HepG2 (cell line): ENCODE results near the gene B3GAT3. TPM values are rescaled to one million over a fixed set of nuclear protein-coding genes. Genes with fewer than 3 reads are reported as not detected.

Source experiments
- CCAR2 ChIP-seq: fragments of 200-400 bp; formaldehyde crosslinking; optimal IDR thresholded peaks from 2 replicates; pipeline ENCODE3; 2018; ENCODE audit warnings: low read depth, mild to moderate bottlenecking, low read length, moderate library complexity
- E2F5 ChIP-seq: sonication (generic); formaldehyde crosslinking; conservative IDR thresholded peaks from 2 replicates; pipeline ENCODE4 v1.4.0; 2020; ENCODE audit warnings: missing genetic modification reagents
- EEA1 ChIP-seq: sonication (generic); formaldehyde crosslinking; IDR thresholded peaks from 2 replicates; pipeline ENCODE4 v1.5.1; 2020; ENCODE audit warnings: mild to moderate bottlenecking, missing genetic modification reagents, borderline replicate concordance
- HOXA7 ChIP-seq: sonication (generic); formaldehyde crosslinking; IDR thresholded peaks from 2 replicates; pipeline ENCODE4 v1.8.1; 2022; ENCODE audit warnings: mild to moderate bottlenecking, missing genetic modification reagents, moderate library complexity
- KLF11 ChIP-seq: IDR thresholded peaks from 2 replicates; pipeline ENCODE4 v1.6.1; 2016; ENCODE audit warnings: missing compliant biosample characterization
- MAX ChIP-seq: IDR thresholded peaks from 2 replicates; pipeline ENCODE4 v1.6.1; 2012; ENCODE audit warnings: inconsistent platforms
- MXI1 ChIP-seq: IDR thresholded peaks from 3 replicates; pipeline ENCODE4 v1.6.1; 2012; ENCODE audit warnings: low read depth, low read length, inconsistent platforms, borderline replicate concordance
- NFE2L1 ChIP-seq: sonication (generic); formaldehyde crosslinking; IDR thresholded peaks from 2 replicates; pipeline ENCODE4 v1.4.0; 2020; ENCODE audit warnings: missing genetic modification reagents, mild to moderate bottlenecking, borderline replicate concordance
- RBM22 ChIP-seq: fragments of 200-400 bp; formaldehyde crosslinking; optimal IDR thresholded peaks from 2 replicates; pipeline ENCODE3; 2017; ENCODE audit warnings: mild to moderate bottlenecking, low read length, moderate library complexity
- TAF15 ChIP-seq: fragments of 200-400 bp; formaldehyde crosslinking; IDR thresholded peaks from one replicate; pipeline ENCODE4 v1.6.1; 2018; ENCODE audit warnings: mild to moderate bottlenecking, low read depth, low read length; ENCODE audit not compliant: poor library complexity, severe bottlenecking
- ZNF235 ChIP-seq: sonication (generic); formaldehyde crosslinking; IDR thresholded peaks from 2 replicates; pipeline ENCODE4 v1.8.1; 2023; ENCODE audit warnings: mild to moderate bottlenecking, missing genetic modification reagents, borderline replicate concordance
- ZNF580 ChIP-seq: IDR thresholded peaks from 2 replicates; pipeline ENCODE4 v1.6.1; 2016; ENCODE audit warnings: low read depth, borderline replicate concordance
- ZNF660 ChIP-seq: sonication (generic); formaldehyde crosslinking; IDR thresholded peaks from 2 replicates; pipeline ENCODE4 v1.5.1; 2020; ENCODE audit warnings: mild to moderate bottlenecking, low read depth, missing genetic modification reagents, borderline replicate concordance
- ZNF891 ChIP-seq: sonication (generic); formaldehyde crosslinking; IDR thresholded peaks from 2 replicates; pipeline ENCODE4 v1.5.0; 2020; ENCODE audit warnings: mild to moderate bottlenecking, missing genetic modification reagents
- ZSCAN31 ChIP-seq: sonication (generic); formaldehyde crosslinking; IDR thresholded peaks from 2 replicates; pipeline ENCODE4 v1.5.0; 2020; ENCODE audit warnings: low read depth, mild to moderate bottlenecking, missing genetic modification reagents
- ZSCAN9 ChIP-seq: IDR thresholded peaks from 2 replicates; pipeline ENCODE4 v1.6.1; 2016; ENCODE audit warnings: borderline replicate concordance
- polyA plus RNA-seq, 8 experiments: library from polyadenylated mRNA; depleted of rRNA in 3 of 8; stranded (reverse) in 7 of 8; unstranded in 1 of 8; fragments of >200 nt; fragmentation: Illumina TruSeq in 4 of 8; extraction: Trizol in 4 of 8; gene quantifications; 2 replicates each; pipeline versions ENCODE4 v1.2.1 to v1.2.3, GENCODE V29; 2011 to 2016; ENCODE audit warnings: low read depth in 4 of 8, missing spikeins in 1 of 8, mixed read lengths in 1 of 8; ENCODE audit not compliant: insufficient read depth in 1 of 8
- total RNA-seq, 5 experiments: library from RNA; depleted of rRNA; stranded (reverse); fragments of >200 nt; fragmentation: Illumina TruSeq; extraction: Trizol; gene quantifications; 2 replicates each; pipeline ENCODE4 v1.2.3, GENCODE V29; 2016; ENCODE audit warnings: low read depth in 1 of 5
- TF ChIP-seq, protein P1 (sequence below): sonication (generic); formaldehyde crosslinking; IDR thresholded peaks from 2 replicates; pipeline ENCODE4 v1.5.0; 2020; ENCODE audit warnings: mild to moderate bottlenecking, missing genetic modification reagents, borderline replicate concordance
- TF ChIP-seq, protein P2 (sequence below), 2 experiments: fragments of 450-650 bp in 1 of 2; sonication (generic) in 1 of 2; formaldehyde crosslinking; IDR thresholded peaks; 2 replicates each; pipeline versions ENCODE4 v1.5.0 to v1.8.0; 2020 to 2022; ENCODE audit warnings: mild to moderate bottlenecking in 1 of 2, missing genetic modification reagents in 1 of 2

Gene B3GAT3
- total and polyA plus RNA-seq, 2 of the 13 experiments (the other 11 are each of a cell fraction or from before 2014, with no cell fraction given) = 21.3 to 26.1 TPM

- TF ChIP-seq E2F5 = no peak; the same call in 1 of the 2 replicates
- peak; percentile 76 for TF ChIP-seq ZSCAN9 (CRISPR knock-in tag)
- no peak for TF ChIP-seq NFE2L1 (CRISPR knock-in tag)
- TF ChIP-seq HOXA7 (CRISPR knock-in tag) = no peak
- TF ChIP-seq EEA1 (CRISPR knock-in tag) = peak; percentile 70; the same call in 1 of the 2 replicates
- no peak for TF ChIP-seq ZNF891
- TF ChIP-seq RBM22 = no peak
- TF ChIP-seq, protein P1, sequence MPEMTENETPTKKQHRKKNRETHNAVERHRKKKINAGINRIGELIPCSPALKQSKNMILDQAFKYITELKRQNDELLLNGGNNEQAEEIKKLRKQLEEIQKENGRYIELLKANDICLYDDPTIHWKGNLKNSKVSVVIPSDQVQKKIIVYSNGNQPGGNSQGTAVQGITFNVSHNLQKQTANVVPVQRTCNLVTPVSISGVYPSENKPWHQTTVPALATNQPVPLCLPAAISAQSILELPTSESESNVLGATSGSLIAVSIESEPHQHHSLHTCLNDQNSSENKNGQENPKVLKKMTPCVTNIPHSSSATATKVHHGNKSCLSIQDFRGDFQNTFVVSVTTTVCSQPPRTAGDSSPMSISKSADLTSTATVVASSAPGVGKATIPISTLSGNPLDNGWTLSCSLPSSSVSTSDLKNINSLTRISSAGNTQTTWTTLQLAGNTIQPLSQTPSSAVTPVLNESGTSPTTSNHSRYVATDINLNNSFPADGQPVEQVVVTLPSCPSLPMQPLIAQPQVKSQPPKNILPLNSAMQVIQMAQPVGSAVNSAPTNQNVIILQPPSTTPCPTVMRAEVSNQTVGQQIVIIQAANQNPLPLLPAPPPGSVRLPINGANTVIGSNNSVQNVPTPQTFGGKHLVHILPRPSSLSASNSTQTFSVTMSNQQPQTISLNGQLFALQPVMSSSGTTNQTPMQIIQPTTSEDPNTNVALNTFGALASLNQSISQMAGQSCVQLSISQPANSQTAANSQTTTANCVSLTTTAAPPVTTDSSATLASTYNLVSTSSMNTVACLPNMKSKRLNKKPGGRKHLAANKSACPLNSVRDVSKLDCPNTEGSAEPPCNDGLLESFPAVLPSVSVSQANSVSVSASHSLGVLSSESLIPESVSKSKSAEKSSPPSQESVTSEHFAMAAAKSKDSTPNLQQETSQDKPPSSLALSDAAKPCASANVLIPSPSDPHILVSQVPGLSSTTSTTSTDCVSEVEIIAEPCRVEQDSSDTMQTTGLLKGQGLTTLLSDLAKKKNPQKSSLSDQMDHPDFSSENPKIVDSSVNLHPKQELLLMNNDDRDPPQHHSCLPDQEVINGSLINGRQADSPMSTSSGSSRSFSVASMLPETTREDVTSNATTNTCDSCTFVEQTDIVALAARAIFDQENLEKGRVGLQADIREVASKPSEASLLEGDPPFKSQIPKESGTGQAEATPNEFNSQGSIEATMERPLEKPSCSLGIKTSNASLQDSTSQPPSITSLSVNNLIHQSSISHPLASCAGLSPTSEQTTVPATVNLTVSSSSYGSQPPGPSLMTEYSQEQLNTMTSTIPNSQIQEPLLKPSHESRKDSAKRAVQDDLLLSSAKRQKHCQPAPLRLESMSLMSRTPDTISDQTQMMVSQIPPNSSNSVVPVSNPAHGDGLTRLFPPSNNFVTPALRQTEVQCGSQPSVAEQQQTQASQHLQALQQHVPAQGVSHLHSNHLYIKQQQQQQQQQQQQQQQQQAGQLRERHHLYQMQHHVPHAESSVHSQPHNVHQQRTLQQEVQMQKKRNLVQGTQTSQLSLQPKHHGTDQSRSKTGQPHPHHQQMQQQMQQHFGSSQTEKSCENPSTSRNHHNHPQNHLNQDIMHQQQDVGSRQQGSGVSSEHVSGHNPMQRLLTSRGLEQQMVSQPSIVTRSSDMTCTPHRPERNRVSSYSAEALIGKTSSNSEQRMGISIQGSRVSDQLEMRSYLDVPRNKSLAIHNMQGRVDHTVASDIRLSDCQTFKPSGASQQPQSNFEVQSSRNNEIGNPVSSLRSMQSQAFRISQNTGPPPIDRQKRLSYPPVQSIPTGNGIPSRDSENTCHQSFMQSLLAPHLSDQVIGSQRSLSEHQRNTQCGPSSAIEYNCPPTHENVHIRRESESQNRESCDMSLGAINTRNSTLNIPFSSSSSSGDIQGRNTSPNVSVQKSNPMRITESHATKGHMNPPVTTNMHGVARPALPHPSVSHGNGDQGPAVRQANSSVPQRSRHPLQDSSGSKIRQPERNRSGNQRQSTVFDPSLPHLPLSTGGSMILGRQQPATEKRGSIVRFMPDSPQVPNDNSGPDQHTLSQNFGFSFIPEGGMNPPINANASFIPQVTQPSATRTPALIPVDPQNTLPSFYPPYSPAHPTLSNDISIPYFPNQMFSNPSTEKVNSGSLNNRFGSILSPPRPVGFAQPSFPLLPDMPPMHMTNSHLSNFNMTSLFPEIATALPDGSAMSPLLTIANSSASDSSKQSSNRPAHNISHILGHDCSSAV (CRISPR knock-in tag) = no peak
- TF ChIP-seq ZNF580 (CRISPR knock-in tag) = no peak; the same call in 1 of the 2 replicates
- TF ChIP-seq MAX = peak; percentile 72
- TF ChIP-seq ZSCAN31 (CRISPR knock-in tag) = peak; percentile 91
- TF ChIP-seq, protein P2, sequence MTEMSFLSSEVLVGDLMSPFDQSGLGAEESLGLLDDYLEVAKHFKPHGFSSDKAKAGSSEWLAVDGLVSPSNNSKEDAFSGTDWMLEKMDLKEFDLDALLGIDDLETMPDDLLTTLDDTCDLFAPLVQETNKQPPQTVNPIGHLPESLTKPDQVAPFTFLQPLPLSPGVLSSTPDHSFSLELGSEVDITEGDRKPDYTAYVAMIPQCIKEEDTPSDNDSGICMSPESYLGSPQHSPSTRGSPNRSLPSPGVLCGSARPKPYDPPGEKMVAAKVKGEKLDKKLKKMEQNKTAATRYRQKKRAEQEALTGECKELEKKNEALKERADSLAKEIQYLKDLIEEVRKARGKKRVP (CRISPR knock-in tag; IDR thresholded peaks at IDR 0.05) = peak in 1 of 2 experiments; percentile 53; a peak in 1 of 4 replicates
- 0 out of 2 replicates have a peak, but pooled peaks have one; percentile 33 for TF ChIP-seq ZNF235 (CRISPR knock-in tag)
- TF ChIP-seq MXI1 = peak; percentile 83; the same call in 2 of the 3 replicates
- TF ChIP-seq ZNF660 = no peak
- TF ChIP-seq TAF15 = no peak
- peak; percentile 90 for TF ChIP-seq CCAR2
- 0 out of 2 replicates have a peak, but pooled peaks have one; percentile 7 for TF ChIP-seq KLF11 (CRISPR knock-in tag)
Measured at GRCh38 chr11:62591448-62592145, 30.2 kb downstream of the B3GAT3 start, which contains the start of gene TUT1 (continued).
